22Rv1 (cell line): ENCODE results near the gene TLR6.

Experiments used
- ZFX ChIP-seq: fragments of 450-650 bp; IDR thresholded peaks from 2 replicates; pipeline ENCODE4 v1.6.1; 2017; ENCODE audit warnings: antibody characterized with exemption, borderline replicate concordance
- TF ChIP-seq, protein P1 (sequence below): fragments of 450-650 bp; IDR thresholded peaks from 2 replicates; pipeline ENCODE4 v1.5.1; 2017; ENCODE audit warnings: mild to moderate bottlenecking

DNA sequence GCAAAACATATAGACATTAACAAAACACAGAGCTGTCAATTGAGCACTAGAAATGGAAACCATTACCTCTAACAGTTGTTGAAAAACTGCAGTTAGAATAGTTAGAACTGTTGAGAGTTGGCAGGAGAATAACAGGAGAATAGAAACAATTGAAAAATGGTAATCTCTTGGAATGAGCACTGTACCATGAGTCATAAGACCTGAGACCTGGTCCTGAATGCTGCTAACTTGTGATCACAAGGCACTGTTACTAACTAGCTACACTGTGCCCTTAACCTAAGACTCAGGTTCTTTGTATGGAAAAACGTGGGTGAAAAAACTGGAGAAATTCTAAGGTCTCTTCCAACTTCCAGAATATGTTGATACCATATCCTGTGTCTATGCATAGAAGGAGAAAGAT lies 40.3 kb upstream of the TLR6 start:
- TF ChIP-seq, protein P1, sequence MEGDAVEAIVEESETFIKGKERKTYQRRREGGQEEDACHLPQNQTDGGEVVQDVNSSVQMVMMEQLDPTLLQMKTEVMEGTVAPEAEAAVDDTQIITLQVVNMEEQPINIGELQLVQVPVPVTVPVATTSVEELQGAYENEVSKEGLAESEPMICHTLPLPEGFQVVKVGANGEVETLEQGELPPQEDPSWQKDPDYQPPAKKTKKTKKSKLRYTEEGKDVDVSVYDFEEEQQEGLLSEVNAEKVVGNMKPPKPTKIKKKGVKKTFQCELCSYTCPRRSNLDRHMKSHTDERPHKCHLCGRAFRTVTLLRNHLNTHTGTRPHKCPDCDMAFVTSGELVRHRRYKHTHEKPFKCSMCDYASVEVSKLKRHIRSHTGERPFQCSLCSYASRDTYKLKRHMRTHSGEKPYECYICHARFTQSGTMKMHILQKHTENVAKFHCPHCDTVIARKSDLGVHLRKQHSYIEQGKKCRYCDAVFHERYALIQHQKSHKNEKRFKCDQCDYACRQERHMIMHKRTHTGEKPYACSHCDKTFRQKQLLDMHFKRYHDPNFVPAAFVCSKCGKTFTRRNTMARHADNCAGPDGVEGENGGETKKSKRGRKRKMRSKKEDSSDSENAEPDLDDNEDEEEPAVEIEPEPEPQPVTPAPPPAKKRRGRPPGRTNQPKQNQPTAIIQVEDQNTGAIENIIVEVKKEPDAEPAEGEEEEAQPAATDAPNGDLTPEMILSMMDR = no peak
- no peak for TF ChIP-seq ZFX
